SK-N-MC (cell line): Measurements from ENCODE around the gene LY6G5C.

Experiments used
- EZH2 ChIP-seq: fragments of 200-600 bp; sonication (generic); IDR thresholded peaks from one replicate; pipeline ENCODE4 v1.6.1; 2017; ENCODE audit warnings: antibody characterized with exemption
- POLR2AphosphoS5 ChIP-seq: IDR thresholded peaks from 2 replicates; pipeline ENCODE4 v1.6.1; 2012; ENCODE audit warnings: mild to moderate bottlenecking, low read depth, low read length, borderline replicate concordance

GRCh38 chr6:31663126-31663960 is 17.5 kb downstream of the LY6G5C start:
- TF ChIP-seq EZH2 = no peak
- TF ChIP-seq POLR2AphosphoS5 = no peak
